Neutrophil (primary cell): Measurements from ENCODE around the gene HPSE2.

Experiments used
- H3K27ac ChIP-seq: fragments of 200-600 bp; sonication (generic); 2 replicates; pipeline ENCODE4 v1.5.1; 2016; ENCODE audit warnings: mild to moderate bottlenecking, moderate library complexity
- H3K27me3 ChIP-seq: fragments of 200-600 bp; sonication (generic); 2 replicates; pipeline ENCODE4 v1.6.0; 2016; ENCODE audit warnings: mild to moderate bottlenecking
- H3K36me3 ChIP-seq: fragments of 200-600 bp; sonication (generic); 2 replicates; pipeline ENCODE4 v1.5.1; 2017
- H3K4me1 ChIP-seq, 2 experiments: fragments of 200-600 bp in 1 of 2; sonication (generic) in 1 of 2; 1 replicate in 1 of 2; 2 replicates in 1 of 2; pipeline versions ENCODE4 v1.5.1 to v1.6.1; 2013 to 2016; ENCODE audit warnings: low read depth in 1 of 2, low read length in 1 of 2, mild to moderate bottlenecking in 1 of 2, moderate library complexity in 1 of 2; ENCODE audit not compliant: control insufficient read depth in 1 of 2, insufficient read depth in 1 of 2
- H3K4me3 ChIP-seq, 2 experiments: fragments of 200-600 bp in 1 of 2; sonication (generic) in 1 of 2; 1 replicate in 1 of 2; 2 replicates in 1 of 2; pipeline ENCODE4 v1.5.1; 2013 to 2016; ENCODE audit warnings: low read depth in 1 of 2, low read length in 1 of 2, mild to moderate bottlenecking in 1 of 2, moderate library complexity in 1 of 2
- H3K9me3 ChIP-seq: fragments of 200-600 bp; sonication (generic); 2 replicates; pipeline ENCODE4 v1.5.1; 2016
- CTCF ChIP-seq: fragments of 200-600 bp; sonication (generic); IDR thresholded peaks from 2 replicates; pipeline ENCODE4 v1.5.1; 2016; ENCODE audit warnings: antibody characterized with exemption

Gene HPSE2

GRCh38 chr10:98720551-98720950, 515.1 kb downstream of the HPSE2 start:
- no peak for TF ChIP-seq CTCF
- Histone ChIP-seq H3K9me3 (no peaks in the 10 kb centered on the region), H3K4me3 (no peak overlapping the region)

GRCh38 chr10:98713586-98713985, 522.1 kb downstream of the HPSE2 start:
- no peaks in the 10 kb centered on the region for H3K36me3 ChIP-seq
- no peaks in the 10 kb centered on the region for H3K9me3 ChIP-seq
- H3K27me3 ChIP-seq, result no peaks in the 10 kb centered on the region
- H3K4me1 ChIP-seq, result no peaks in the 10 kb centered on the region
- TF ChIP-seq CTCF, result no peak
- H3K4me3 ChIP-seq, result no peak overlapping the region
- no peak overlapping the region for H3K27ac ChIP-seq

More at GRCh38 chr10:98720551-98720950, 515.1 kb downstream of the HPSE2 start:
- no peaks in the 10 kb centered on the region for H3K36me3 ChIP-seq
- H3K27me3 ChIP-seq, result no peaks in the 10 kb centered on the region
- H3K4me1 ChIP-seq, result no peaks in the 10 kb centered on the region
- no peak overlapping the region for H3K27ac ChIP-seq

- Histone ChIP-seq H3K27me3 (no peaks in the 10 kb centered on the region), H3K36me3 (no peaks in the 10 kb centered on the region), H3K9me3 (no peaks in the 10 kb centered on the region), H3K4me1 (no peaks in the 10 kb centered on the region), H3K27ac (no peak overlapping the region), H3K4me3 (no peak overlapping the region)
- no peak for TF ChIP-seq CTCF
These were observed 539.1 kb downstream of the HPSE2 start for GRCh38 chr10:98696516-98696915.

- no peaks in the 10 kb centered on the region for H3K9me3 ChIP-seq
- TF ChIP-seq CTCF, result no peak
- H3K4me1 ChIP-seq, result no peaks in the 10 kb centered on the region
- H3K27me3 ChIP-seq, result no peaks in the 10 kb centered on the region
- no peaks in the 10 kb centered on the region for H3K36me3 ChIP-seq
- no peak overlapping the region for H3K27ac ChIP-seq
- H3K4me3 ChIP-seq, result no peak overlapping the region
These were observed 540.8 kb downstream of the HPSE2 start for GRCh38 chr10:98694883-98695282.

GRCh38 chr10:98694014-98694413, 541.6 kb downstream of the HPSE2 start:
- TF ChIP-seq CTCF, result no peak
- Histone ChIP-seq H3K36me3 (no peaks in the 10 kb centered on the region), H3K4me3 (no peak overlapping the region), H3K4me1 (no peaks in the 10 kb centered on the region), H3K27me3 (no peaks in the 10 kb centered on the region), H3K27ac (no peak overlapping the region), H3K9me3 (no peaks in the 10 kb centered on the region)

- H3K4me3 ChIP-seq, result no peak overlapping the region
- no peaks in the 10 kb centered on the region for H3K27me3 ChIP-seq
- no peaks in the 10 kb centered on the region for H3K4me1 ChIP-seq
- peaks cover 3% of the 10 kb centered on the region for H3K9me3 ChIP-seq
- TF ChIP-seq CTCF, result no peak
- H3K27ac ChIP-seq, result no peak overlapping the region
- H3K36me3 ChIP-seq, result no peaks in the 10 kb centered on the region
These were observed 548.0 kb downstream of the HPSE2 start for GRCh38 chr10:98687685-98688084.
